GM19438 (cell line): ENCODE results near the gene FAM222A.

ENCODE experiments used
- ATAC-seq: cut with Tn5 transposase; IDR thresholded peaks from one replicate; pipeline ENCODE4 v1.9.1; 2021; ENCODE audit warnings: low read depth; ENCODE audit not compliant: unreplicated experiment

The FAM222A gene

GRCh38 chr12:109724321-109724892, 10.8 kb downstream of the FAM222A start:
- ATAC-seq = no peak

DNA sequence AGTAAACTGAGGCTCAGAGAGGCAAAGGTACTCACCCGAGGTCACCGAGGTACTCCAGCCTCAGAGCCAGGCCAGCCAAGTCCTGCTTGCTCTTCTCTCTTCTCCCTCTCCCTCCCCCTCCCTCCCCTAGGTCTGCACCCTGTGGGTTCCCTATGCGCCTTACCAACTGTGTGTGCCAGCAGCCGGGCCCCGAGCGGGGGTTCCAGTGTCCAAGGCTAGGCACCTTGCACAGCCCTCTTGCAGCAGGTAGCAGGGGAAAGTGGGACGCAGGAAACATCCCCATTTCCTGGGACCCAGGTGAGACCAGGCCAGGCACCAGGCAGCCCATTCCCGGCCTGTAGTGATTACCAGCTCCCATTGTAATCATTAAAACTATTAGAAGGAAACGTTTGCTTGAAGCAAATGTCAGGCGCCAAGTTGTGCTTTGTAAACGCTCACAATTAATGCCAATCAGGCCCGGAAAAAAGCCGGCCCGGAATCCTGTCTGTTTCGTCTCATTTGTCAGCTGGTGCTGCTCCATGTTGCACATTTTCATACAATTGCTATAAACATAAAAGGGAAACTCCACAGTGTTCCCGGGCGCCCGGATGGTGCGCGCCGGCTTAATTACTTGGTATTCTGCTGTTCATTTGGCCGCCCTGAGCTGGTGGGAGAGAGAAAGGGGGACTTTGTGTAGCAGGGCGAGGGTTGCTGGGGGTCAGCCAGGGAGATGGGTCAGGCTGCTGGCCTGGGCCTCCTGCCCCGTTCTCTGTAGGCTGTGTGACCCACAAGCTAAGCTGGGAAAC, 11.9 kb downstream of the FAM222A start:
- ATAC-seq = no peak

- no peak for ATAC-seq
Observed at GRCh38 chr12:109726106-109726497, 12.5 kb downstream of the FAM222A start.

DNA sequence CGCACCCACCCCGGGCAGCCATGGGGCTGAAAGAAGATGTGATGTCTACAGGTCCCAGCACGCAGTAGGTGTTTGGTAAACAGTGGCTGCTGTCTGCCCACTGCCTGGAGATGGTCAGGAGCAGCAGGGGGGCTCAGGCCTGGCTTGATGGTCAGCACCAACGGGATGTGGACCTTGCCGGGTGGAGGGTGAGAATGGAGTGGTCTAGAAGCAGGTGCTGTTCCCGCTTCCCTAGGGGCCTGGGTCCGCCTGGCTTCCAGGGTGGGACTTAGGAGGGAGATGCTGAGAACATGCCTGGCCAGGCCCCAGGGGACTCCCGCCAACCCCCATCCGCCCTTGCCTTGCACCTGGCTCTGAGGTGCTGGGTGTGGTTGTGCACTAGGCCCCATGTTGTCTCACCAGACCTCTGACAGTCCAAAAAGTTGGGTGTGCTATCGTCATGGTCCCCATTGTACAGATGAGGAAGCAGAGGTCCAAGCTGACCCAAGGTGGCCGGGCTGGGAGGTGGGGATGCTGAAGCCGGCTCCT, 12.9 kb downstream of the FAM222A start:
- no peak for ATAC-seq

- no peak for ATAC-seq
Observed at GRCh38 chr12:109727039-109727723, 13.6 kb downstream of the FAM222A start.

DNA sequence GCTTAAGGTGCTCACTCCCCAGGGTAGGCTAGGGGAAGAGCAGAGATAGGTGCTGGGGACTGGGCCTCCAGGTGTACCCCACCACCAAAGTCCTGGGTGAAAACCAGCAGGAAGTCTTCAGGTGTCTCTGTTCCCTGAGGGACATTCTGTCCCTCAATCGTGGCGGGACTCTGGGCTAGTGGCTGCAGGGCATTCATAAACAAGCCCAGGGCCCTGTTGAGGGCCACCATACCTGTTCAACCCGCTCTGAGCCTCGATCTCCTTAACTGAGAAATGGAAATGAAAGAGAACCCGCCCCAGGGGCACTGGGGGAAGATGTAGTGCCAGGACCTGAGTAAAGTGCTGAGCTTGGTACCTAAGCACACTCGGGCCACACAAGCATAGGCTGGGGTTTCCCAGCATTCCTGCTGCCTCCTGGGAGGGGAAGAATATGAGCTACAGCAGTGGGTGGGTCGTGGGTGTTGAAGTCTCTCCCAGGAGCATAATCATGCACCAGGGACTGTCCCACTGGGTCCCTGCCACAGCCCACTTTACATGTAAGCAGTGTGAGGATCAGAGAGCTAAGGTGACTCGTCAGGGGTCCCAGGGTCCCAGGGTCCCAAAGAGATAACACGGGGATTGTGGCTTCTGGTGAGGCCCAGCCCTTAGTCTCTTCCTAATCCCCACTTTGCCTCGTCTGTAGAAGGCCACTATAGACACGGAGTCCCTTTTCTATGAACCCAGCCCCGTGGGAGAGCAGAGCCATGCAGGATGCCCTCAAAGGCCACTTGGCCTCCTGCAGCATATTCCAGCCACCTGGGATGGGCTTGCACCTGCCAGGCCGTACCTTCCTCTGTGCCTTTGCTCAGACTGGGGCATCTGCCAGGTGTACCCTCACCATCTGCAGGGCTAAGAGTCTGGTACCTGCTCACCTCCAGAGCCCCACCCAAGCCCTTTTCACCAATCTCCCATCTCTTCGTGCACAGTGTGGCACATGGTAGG, 14.4 kb downstream of the FAM222A start:
- no peak for ATAC-seq

DNA sequence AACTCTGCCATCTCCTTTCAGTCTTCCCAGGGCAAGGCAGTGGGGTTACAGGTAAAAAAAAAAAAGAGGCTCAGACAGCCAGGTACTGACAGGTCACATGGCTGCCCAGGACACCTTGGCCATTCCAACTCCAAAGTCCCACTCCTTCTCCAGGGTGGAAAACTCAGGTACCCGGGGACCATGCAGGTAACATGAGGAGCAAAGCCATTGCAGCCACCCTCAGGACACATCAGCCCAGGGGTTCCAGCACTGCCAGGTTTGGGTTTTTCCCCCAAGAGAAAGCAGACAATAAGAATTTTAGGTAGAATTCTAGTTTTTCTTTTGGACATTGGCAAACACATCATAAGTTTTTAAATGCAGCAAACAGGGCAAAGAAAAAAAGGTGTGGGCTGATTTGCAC, 15.3 kb downstream of the FAM222A start:
- no peak for ATAC-seq

- no peak for ATAC-seq
Observed at GRCh38 chr12:109729371-109729781, 15.8 kb downstream of the FAM222A start.

- no peak for ATAC-seq
Observed at GRCh38 chr12:109729801-109730200, 16.2 kb downstream of the FAM222A start.

DNA sequence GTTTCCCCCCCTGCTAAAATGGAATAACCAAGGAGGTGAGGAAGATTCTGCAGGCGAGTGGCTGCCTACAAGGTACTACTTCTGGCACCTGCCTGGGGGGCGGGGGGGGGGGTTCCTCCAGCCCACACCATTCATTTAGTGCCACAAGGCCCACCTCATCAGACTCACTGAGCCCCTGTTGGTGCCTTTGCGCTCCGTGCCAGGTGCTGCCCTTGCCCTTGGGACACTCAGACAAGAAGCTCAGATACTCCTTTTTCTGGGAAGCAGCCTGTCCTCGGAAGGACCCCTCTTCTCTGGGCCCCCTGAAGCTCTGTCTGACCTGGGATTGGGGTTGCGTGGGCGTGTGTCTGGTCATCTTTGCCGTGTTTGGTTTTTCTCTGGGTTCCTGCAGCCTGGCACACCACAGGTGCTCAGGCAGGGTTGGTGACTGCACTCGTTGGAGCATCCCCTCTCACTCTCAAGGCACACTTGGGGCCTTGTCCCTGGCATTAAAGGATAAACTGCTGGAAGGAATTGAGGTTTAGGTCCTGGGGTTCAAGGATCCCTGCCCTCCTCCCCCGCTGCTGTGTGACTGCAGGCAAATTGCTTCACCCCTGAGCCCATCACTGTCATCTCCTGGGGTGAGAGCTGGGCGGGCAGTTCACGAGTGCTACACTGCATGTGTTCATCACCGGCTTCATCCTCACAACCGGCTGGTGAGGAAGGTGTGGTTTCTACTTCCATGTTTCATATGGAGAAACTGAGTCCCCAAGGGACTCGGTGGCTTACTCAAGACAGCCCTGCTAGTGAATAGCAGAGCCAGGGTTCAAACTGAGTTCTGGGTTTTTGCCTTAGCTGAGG, 16.9 kb downstream of the FAM222A start:
- no peak for ATAC-seq

GRCh38 chr12:109731231-109731731, 17.7 kb downstream of the FAM222A start:
- no peak for ATAC-seq

DNA sequence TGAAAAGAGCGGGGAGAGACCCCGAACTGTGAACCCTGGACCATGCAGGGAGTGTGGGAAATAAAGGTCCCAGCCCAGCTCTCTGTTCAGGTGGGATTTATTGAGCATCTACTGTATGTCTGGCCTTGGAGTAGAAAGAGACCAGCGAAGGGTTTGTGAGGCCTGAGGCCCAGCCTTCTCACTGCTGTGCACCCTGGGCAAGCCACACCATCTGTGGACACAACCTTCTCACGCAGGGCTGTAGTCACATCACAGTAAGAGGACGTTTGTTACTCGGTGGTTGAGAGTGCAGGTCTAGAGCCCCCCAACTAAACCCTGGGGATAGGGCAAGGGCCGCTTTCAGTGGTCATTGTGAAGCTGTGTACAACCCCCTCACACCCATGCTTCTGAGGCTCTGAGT, 18.2 kb downstream of the FAM222A start:
- ATAC-seq = no peak

GRCh38 chr12:109732321-109733305, 19.0 kb downstream of the FAM222A start:
- ATAC-seq = no peak

DNA sequence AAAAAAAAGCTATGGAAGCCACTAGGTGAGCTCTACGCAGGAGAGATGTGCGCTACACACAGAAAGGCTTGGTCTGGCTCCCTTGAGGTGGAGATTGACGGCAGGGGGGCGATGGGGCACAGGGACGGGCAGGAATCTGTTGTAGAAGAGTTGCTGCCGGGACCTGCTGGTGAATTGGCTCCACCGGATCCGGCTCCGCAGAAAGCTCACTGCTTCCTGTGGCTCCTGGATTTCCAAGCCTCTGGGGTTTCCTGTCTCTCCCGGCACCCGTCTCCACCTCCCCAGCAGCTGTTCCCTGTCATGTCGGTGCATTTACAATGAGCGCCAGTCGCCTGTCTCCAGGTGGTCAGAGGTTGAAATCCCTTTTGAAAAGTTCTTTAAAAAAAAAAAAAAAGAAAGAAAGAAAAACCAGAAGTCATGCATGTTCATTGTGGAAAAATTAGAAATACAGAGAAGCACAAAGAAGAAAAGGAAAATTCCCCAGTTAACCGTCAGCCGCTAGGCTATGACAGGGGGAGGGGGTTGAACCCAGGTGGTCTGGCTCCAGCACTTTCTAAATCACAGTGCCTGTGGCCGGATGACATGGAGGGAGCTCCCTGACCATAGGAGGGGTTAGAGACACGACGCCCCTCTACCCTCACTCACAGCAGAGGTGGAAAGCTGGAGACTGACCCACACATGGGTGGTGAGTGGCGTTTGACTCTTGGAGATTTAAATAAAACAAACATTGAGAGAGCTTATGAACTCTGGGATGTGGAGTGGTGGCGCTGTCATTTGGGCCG, 20.8 kb downstream of the FAM222A start:
- no peak for ATAC-seq

- no peak for ATAC-seq
Observed at GRCh38 chr12:109735051-109735521, 21.5 kb downstream of the FAM222A start.

- ATAC-seq = no peak
Observed at GRCh38 chr12:109735825-109736551, 22.4 kb downstream of the FAM222A start.
